ENCODE measurements around the gene NPC1. TPM values are rescaled to one million over a fixed set of nuclear protein-coding genes. Genes with fewer than 3 reads are reported as not detected.
"Not testable (repeated sequence)": the region's sequence is repeated elsewhere in the genome, so short reads cannot be mapped to it uniquely, and the experiment has no call there.

The NPC1 gene
- 25.3 TPM for total RNA-seq

DNA sequence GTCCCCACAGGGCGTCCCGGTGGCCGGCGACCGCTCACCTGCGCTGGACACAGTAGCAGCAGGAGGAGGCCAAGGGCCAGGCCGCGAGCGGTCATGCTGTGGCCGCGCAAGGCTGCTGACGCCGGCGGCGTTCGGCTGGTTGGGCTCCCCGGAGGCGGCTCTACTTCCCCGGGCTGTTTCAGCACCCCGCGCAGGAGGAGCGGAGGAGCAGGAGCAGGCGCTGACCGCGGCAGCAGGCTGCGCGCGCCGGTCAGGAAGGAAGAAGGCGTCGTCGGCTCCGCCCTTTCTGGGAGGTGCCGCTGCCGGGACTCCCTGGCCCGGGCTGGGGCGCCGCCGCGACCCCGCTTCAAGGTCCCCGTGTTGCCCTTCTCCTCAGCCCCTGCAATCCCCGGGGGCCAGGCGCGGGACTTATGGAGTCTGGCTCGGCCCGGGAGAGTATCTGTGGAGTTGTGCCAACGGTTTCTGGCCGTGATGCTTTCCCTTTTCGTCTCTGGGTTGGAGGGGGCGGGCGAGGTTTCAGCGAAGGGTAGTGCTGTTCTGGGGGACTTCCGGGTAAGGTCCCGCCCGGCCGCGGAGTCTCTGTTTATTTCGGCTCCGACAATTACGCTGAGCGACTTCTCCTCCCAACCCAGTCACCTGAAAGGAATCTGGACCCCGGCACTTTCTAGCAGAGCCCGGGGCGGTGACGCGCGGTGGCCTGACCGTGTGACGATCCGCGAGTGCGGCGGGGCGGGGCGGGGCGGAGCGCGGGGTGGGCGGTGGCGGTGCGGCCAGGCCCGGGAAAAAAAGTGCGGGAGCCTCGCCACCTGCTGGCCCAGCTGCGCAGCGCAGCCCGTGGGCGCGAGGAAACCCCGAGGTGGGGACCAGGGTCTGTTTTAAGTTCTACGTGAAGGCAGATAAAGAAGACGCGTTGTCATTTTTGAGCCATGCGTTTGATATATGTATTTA is at the start of gene NPC1:
Gene NPC1 (minus strand): TSS at position 258 of the 948 bp plus-strand sequence. CDS start 163 bp downstream, at position 95.
- DNase-seq: peak; percentile 88

DNA sequence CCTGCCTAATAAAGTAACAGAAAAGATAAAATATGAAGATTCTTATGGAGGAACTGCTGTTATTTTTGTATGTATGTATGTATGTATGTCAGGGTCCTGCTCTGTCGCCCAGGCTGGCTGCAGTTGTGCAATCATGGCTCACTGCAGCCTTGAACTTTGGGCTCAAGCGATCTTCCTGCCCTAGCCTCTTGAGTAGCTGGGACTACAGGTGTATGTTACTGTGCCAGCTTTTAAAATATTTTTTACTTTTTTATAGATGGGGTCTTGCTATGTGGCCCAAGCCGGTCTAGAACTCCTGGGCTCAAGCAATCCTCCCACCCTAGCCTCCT is 49.7 kb upstream of the NPC1 start:
- no peak for DNase-seq

DNA sequence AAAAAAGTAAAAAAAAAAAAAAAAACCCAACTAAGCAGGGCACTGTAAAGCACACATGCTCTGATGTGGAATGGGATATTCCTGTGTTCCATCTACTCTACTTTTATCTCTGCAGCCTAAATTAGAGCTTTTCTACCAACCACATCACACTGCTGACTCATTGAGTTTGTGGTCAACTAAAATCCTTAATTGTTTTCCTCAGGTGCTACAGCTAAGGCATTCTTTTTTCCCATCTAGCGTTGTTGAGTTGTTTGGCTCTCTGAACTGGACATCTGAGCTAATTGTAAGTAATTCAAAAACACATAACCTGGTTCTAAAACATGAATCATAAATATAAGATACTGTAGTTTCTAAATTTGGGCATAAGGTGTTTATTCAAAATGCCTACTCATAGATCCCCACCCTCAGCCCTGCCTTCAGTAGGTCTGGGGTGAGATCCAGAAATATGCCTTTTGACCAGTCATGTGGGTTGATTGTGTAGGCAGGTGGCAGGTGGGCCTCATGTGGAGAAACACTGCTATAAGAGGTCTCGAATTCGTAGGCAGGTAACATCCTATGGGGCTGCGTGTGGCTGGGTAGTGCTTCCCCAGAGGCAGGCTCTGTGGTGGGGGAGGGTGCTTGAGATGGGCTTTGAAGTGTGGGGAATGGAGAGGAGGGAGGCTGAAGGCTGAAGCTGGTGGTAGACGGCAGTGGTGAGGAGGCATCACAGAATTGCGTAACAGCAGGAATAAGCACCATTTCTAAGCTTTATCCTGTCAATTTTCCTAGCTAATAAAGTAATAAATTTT is 49.2 kb upstream of the NPC1 start:
- no peak for DNase-seq

DNA sequence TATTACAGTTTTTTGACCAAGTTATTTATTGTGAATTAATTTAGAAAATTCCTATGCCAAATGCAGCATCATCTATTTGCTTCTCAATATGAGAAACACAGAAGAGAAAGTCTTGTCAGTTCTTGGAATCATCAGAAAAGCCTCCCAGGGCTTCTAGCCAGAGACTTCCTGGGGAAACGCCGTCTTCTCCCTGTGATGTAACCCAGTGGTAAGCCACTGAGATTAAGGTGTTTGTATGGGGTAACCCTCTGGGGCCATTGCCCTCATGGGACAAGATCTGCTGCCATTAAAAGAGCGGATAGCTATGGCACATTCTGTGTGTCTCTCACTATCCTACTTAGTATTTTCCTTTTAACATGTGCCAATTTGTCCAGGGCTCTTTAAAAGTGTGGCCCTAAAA is 48.4 kb upstream of the NPC1 start:
- DNase-seq: no peak

DNA sequence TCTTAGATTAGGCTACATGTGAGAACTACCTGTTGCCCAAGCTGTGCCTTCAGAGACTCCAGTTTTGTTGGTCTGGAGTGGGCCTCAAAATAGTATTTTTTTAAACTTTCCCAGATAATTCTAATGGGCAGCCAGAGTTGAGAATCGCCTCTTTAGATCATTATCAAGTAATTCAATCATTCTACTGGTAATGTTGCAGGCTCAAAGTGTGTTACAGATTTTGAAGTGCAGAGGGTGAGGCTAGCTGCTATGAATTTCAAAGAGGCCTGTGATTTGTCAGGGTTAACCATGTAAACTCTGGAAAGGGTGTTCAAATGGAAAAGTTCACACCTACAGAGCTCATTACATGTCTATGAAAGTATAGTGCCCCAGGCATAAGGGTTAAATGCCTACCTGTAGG is 46.3 kb upstream of the NPC1 start:
- no peak for DNase-seq

DNA sequence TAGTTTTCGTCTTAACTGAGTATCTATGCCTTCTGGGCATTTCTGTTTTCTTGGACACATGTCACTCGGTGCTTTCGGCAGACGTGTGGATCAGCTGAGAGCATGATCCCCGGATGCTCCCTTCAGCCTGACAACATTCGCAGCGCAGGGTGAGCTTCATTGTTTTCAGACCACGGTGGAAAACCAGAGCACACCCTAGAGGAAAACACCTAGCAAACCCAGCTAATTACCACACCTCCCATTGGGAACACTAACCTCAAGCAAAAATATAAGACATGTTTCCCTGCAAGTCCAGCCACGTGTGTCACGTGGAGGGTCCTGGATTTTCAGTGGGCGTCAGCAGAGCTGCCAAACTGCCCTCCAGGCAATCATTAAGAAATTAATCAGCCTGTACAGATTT is 45.4 kb upstream of the NPC1 start:
- DNase-seq: no peak

DNA sequence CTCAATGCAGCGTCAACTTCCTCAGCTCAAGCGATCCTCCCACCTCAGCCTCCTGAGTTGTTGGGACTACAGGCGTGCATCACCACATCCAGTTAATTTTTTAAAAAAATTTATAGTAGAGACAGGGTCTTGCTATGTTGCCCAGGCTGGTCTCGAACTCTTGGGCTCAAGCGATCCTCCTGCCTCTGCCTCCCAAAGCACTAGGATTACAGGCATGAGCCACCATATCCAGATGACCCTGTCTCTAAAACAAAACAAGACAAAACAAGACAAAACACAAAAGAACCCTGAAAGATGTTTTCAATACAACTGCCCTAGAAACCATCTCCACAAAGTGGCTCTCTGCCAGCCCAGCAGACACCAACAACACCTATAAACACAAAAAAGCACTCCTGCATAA is 45.0 kb upstream of the NPC1 start:
- no peak for DNase-seq

DNA sequence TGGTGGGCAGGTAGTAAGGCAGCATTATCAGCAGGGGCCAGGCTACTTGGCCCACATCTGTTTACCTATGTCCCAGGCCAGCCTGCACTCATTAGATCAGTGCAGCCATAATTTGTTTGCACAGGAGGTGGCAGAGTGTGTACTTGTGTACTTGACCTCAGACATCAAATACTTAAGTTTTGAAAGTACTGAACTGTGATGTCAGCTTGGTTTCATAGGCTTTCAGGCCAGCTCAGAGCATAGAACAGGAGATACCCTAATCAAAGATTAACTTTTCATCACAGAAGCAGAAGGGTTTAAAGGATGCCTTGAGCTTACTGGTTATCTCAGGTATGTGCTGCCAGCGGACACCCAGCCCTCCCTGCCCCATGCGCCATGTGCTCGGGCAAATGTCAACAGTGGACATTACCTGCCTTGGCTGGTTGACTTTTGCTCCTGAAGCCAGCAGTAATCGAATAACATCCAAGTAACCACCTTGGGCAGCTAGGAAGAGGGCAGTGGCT is 43.2 kb upstream of the NPC1 start:
- no peak for DNase-seq

DNA sequence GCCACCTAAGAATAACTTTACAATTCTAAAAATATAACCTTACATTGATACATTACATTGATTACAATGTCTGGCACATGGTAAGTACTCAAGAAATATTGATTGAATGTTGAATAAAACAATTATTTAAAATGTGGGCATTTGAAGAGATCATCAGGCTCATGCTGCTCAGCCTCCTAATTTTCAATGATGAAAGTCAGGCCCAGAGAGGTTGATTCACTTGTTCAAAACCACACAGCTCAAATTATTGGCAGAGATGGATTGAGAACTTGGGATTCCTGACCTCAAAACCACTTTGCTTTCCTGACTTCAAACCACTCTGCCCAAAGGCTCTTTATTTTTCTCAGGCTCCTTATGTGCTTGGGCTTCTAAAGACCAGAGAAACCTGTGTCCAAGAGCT is 41.7 kb upstream of the NPC1 start:
- no peak for DNase-seq

DNA sequence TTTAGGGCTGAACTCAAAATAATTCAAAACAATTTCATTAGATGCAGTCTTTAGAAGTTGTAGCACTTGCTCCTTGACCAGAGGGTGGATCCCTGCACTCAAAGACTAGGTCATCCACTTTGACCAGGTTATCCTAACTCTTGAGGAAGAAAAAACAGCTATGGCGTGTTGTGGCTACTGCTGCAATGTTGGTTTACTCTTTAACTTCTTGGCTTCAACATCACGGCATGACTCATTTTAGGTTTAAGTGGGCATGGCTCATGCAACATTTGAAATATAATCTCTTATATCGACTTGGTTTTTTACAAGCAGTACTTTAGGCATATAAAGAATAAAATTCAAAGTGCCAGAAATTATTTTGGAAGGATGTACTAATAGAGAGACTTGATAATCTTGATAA is 41.0 kb upstream of the NPC1 start:
- DNase-seq: no peak

DNA sequence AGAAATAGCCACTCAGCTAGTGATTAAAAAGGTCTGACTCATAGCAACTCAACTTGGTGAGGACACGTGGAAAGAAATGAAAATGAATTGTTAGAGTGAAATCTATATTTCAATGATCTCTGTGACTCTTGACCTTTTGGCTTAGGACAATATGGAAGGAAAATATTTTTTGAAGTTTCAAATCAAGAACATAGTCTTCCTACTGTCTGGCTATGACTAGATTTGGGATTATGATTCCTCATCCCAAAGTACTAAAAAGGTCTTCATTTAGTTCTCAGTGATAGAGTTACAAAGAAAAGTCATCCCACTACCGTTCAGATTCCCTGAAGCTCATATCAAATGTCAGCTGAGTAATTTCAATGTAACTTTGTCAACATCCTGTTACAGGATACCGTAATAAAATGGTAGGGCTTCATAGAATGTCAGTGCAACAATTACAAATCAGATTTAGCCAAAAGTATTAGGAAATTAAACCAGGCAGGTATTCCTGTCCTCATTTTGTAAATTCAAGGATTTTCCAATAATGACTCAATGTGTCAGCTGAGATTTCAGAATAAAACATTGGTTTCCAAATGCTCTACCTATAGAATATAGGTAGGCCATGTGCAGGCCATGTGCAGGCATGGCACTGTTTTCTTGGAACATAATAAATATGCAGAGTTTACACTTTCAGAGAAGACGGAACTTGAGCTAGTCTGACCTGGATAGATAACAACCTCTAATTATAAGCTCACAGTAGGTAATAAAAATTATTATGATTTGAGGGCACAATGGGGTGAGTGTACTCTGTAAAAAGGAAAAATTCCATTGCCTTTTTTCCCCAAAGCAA is 40.4 kb upstream of the NPC1 start:
- DNase-seq: no peak

DNA sequence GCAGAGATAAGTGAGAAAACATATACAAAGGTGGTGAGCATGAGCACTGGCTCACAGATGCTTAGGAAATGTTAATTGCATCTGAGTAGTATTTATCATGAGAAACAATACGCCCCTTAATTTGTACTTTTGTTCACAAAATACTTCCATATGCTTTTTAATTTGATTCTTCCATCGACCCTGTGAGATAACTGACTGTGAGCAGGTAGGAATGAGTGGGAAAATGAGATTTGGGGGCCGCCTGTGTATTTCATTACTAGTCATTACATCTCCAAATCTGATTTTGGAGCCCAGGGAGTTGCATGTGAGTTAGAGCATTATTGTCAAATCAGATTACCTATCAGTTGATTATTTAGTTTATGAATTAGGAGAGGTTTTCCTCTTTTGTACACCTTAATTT is 36.7 kb upstream of the NPC1 start:
- DNase-seq: no peak

DNA sequence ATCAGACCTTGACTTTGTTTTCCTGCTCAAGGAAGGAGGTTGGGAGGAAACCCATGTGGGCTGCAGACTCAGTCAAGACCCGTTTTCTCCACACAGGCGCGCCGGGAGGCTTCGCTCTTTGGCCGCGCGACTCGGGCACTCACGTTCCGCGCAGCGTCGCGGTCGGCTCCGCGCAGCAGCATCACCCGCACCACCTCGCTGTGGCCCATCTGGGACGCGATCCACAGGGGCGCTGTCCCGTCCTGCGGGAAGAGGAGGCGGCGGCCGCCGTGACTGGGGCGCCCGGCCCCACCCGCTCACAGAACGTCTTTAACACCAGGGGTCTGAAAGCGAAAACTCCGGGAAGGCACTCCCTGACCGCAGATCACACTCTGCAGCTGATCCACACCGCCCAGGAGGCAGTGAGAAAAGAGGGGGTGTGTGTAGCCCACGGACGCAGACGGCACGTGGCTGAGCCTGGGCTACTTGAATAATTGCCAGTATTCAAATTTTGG is 33.1 kb upstream of the NPC1 start:
- peak; percentile 17 for DNase-seq

DNA sequence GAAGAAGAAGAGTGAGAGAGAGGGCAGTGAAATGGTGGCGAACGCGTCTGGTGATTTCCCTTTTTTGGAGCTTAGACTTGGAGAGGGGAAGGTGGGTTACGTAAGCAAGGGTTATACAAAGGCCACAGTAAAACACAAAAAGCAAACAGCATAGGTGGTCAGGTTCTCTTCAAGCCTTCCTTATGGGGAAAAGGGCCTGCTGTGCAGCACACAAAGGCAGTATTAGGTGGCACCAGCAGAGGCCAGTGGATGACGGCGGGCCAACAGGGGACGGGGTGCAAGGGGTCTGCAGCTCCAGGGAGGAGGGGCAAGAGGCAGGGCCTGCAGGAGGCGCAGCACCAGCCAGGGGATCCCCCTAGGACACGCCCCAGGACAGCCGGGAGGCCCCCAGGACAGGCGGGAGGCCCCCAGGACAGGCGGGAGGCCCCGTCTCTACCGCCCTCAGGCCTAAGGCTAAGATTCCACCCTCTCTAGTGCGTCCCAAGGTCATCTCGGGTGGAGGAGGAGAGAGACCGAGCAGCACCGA is 32.6 kb upstream of the NPC1 start:
- DNase-seq: no peak

DNA sequence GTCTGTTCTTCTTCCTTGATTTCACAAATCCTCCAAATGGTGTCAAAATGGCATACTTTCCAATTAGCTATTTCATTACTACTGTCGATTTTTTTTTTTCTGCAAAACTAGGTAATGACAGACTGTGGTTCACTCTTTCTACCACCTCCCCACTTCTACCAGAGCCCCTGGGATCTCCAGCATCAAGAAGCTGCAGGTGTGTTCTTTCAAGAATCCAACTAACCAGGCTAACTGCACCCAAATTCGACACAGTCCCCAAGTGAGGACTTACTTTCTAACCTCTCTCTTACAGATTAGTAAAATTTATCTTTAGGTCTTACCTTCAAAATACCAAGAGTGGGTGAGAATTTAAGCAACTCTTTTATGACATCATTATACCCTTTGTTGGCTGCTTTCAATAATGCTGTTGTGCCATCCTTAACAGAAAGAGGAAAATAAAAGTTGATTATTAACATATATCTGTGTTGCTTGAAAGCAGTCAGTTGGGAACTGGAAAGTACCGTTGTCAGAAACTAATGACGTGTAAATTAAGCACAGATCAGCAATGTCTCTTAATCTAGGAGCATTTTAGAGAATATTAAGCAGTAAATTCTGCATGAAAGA is 31.2 kb upstream of the NPC1 start:
- no peak for DNase-seq

DNA sequence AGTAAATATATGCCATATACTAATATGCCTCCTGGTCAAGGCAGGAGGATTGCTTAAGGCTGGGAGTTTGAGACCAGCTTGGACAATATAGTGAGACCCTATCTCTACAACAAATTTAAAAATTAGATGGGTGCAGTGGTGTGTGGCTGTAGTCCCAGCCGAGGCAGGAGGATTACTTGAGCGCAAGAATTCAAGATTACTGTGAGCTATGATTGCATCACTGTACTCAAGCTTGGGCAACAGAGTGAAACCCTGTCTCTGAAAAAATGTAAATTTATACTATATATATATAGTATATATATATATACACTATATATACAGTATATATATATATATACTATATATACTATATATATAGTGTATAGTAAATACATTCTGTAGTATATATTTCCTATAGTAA is 30.0 kb upstream of the NPC1 start:
- DNase-seq: no peak

DNA sequence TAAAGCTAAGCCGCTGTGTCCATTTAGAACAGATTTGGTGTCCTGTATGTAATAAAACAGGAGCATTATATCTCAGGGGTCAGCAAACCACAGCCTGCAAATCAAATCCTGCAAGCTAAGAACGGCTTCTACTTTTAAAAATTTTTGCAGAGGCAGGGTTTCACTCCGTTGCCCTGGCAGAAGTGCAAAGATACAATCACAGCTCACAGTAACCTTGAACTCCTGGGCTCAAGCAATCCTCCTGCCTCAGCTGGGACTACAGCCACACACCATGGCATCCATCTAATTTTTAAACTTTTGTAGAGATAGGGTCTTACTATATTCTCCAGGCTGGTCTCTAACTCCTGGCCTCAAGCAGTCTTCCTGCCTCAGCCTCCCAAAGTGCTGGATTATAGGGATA is 28.6 kb upstream of the NPC1 start:
- DNase-seq: no peak

DNA sequence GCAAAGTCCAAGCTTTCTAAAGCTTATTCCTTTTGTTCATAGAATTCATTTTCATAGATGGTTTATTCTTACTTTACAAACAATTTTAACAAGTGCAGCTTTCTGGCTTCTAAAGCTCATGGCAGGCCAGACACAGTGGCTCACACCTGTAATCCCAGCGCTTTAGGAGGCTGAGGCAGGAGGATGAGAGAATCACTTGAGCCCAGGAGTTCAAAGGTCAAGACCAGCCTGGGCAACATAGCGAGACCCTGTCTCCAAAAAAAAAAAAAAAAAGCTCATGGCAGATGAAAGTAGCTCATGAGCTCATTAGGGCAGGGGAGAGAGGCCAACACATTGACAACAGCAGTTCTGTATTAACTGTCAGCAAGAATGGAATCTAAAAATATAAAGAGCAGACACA is 28.1 kb upstream of the NPC1 start:
- no peak for DNase-seq

DNA sequence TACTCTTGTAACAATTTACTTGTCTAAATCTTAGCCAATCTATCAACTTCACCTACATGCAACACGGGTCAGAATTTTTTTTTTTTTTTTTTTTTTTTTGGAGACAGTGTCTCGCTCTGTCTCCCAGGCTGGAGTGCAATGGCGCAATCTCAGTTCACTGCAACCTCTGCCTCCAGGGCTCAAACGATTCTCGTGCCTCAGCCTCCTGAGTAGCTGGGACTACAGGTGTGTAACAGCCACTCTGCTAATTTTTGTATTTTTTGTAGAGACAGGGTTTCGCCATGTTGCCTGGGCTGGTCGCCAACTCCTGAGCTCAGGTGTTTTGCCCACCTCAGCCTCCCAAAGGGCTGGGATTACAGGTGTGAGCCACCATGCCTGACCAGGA is 26.8 kb upstream of the NPC1 start:
- DNase-seq: not testable (repeated sequence)

DNA sequence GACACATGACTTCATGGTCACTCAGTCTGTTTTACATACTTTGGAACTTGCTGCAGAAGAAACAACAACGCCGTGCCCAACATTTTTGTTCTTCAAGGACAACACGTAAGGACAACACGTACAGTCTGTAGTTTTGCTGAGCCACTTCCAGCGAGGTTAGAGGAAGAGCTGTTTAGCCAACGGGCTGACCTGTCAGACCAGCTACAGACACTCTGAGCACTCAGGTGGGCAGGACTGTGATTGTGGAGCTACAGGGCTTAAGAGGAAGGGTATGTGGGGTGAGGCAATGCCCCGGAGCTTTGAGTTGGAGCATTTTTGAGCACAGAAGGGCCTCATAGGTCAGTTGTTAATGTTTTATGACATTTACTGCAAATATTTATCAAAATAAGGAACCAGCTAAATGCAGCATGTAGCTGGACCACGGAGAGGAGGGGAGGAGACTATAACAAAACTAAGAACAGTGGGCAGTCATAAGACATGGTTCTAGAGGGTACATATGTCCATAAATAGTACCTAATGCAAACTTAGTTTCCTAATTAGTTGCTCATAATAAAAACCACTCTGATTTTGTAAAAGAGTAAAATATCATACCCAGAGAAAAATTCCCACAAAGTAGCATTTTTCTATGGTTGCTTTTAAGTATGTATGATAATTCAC is 26.3 kb upstream of the NPC1 start:
- no peak for DNase-seq

DNA sequence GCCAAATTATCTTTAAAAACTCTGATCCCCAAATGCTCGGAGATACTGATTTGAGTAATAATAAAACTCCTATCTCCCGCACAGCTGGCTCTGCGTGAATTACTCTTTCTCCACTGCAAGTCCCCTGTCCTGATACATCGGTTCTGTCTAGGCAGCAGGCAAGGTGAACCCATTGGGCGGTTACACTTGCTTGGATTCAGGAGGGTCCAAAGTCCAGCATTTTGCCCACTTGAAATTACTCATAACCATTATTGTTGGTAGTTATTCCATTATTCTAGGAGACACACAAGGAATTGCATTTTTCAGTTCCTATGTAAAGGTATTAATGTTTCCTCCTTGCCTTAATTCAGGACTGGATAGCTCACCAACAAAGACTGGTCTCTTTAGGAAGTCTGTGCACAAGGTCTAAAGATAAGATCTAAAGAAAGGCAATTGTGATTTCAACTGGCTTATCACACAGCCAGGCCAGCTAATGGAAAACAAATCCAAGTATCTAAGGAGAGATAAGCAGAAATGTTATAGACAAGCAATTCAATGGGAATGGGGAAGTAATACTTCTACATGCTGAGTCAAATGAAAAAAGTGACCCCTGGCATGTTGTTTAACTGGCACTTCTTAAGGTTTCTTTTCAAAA is 23.2 kb upstream of the NPC1 start:
- DNase-seq: no peak

Measured in occipital lobe (tissue), 2 donors.